Esophagus (tissue), 2 donors: ENCODE data around the gene ACACA. TPM values are rescaled to one million over a fixed set of nuclear protein-coding genes. Genes with fewer than 3 reads are reported as not detected.
"Not testable (repeated sequence)": the region's sequence is repeated elsewhere in the genome, so short reads cannot be mapped to it uniquely, and the experiment has no call there.

Source experiments
- H3K27ac ChIP-seq, 2 donors: one replicate each; pipeline ENCODE4 v1.5.1; 2013; ENCODE audit warnings: low read depth in 2 of 2, mild to moderate bottlenecking in 2 of 2, inconsistent platforms in 1 of 2, low read length in 1 of 2, moderate library complexity in 1 of 2
- H3K27me3 ChIP-seq, 2 donors: one replicate each; pipeline ENCODE4 v1.6.1; 2013; ENCODE audit warnings: low read length in 2 of 2, control low read depth in 1 of 2, mild to moderate bottlenecking in 1 of 2; ENCODE audit not compliant: insufficient read depth in 2 of 2, control insufficient read depth in 1 of 2
- H3K36me3 ChIP-seq, 2 donors: one replicate each; pipeline ENCODE4 v1.6.1; 2013; ENCODE audit warnings: low read length in 1 of 2; ENCODE audit not compliant: control insufficient read depth in 2 of 2, insufficient read depth in 2 of 2
- H3K4me1 ChIP-seq, 2 donors: one replicate each; pipeline ENCODE4 v1.6.1; 2013; ENCODE audit warnings: low read length in 1 of 2; ENCODE audit not compliant: control insufficient read depth in 2 of 2, insufficient read depth in 2 of 2
- H3K4me3 ChIP-seq, 2 donors: one replicate each; pipeline ENCODE4 v1.5.1; 2013; ENCODE audit warnings: low read length in 2 of 2, mild to moderate bottlenecking in 2 of 2, low read depth in 1 of 2, moderate library complexity in 1 of 2
- H3K9me3 ChIP-seq, 2 donors: one replicate each; pipeline ENCODE4 v1.6.1; 2013; ENCODE audit warnings: mild to moderate bottlenecking in 2 of 2, low read depth in 1 of 2, low read length in 1 of 2, moderate library complexity in 1 of 2; ENCODE audit not compliant: control insufficient read depth in 2 of 2, insufficient read depth in 1 of 2
- WGBS, 2 donors: extraction: QIAGEN DNeasy Blood & Tissue Kit; methylation state at CpG; one replicate each; pipeline ENCODE4 v1.1.7; 2013; 5-methylcytosine and 5-hydroxymethylcytosine counted together
- polyA plus RNA-seq, 2 donors: library from polyadenylated mRNA; stranded (reverse); fragments of 200-250 nt; gene quantifications; one replicate each; pipeline ENCODE4 v1.2.3, GENCODE V29; 2013
- donor health status: healthy with polysubstance abuse.
- donor health status: Bipolar disorder and iron deficiency.

The ACACA gene
- polyA plus RNA-seq, 2 donors, result 20.0 to 25.4 TPM

DNA sequence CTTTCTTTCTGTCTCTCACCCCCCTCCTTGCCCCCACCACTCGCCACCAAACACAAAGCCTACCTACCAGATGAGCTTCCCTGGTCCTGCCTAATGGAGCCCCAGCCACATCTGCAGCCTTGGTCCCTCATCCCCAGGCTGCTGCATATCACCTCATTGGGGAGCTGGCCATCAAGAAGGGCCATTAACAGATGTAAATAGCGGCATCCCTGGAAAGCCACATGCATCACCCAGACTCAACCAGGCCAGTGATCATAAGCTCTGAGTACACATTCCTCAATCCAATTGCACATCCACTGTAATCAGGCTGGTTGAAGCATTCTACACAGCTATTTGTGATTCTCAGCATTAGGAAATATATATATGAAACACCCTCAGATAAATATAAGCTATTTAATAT is 242.6 kb downstream of the ACACA start:
- 95 to 97% methylated on average over 2 of the region's 2 CpGs for WGBS, 2 donors
- no peaks in the 10 kb centered on the region for H3K27me3 ChIP-seq
- H3K4me3 ChIP-seq, result no peak overlapping the region
- H3K27ac ChIP-seq, result no peak overlapping the region
- peaks cover 0 to 2% of the 10 kb centered on the region in 2 donors for H3K4me1 ChIP-seq
- no peaks in the 10 kb centered on the region for H3K9me3 ChIP-seq
- peaks cover 0 to 2% of the 10 kb centered on the region in 2 donors for H3K36me3 ChIP-seq

DNA sequence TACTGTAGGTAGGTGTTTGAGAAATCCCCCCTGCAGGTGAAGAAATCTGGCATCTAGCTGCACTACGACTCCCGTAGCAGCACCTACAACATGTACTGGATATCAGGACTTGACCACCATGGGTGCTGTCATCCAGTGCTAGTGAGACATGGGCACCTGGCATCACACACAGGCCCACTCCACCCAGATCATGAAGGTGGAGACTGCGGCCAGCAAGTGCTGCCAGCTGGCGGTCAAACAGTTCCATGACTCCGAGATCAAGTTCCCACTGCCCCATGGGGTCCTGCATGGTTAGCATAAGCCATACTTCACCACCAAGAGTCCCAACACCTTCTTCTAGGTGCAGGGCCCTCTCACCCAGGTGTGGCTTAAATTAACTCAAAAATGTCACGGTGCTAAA is 243.8 kb downstream of the ACACA start:
- 96% methylated on average over 6 of the region's 6 CpGs for WGBS, 2 donors
- Histone ChIP-seq H3K9me3 (no peaks in the 10 kb centered on the region), H3K27me3 (no peaks in the 10 kb centered on the region), H3K4me3 (no peak overlapping the region), H3K27ac (no peak overlapping the region), H3K36me3 (peaks cover 0 to 2% of the 10 kb centered on the region in 2 donors), H3K4me1 (peaks cover 0 to 2% of the 10 kb centered on the region in 2 donors)

DNA sequence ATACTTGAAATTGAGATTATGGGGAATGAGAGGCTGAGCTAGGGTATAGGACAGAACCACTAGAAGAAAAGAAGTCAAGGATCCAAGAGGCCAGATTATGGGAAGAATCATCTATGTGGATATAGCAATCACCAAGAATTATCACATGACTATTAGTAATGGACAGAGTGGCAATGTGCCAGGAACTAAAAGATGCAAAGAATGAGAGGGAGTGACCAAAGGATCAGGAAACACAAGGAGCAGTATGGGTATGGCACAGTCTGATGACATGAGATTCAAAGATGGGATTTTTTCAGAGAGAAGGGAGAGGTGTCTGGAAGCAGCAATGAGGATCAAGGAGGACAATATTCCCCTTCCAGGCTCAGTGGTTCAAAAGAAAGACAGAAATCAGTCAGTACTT is 245.7 kb downstream of the ACACA start:
- Histone ChIP-seq H3K27me3 (no peaks in the 10 kb centered on the region), H3K4me3 (no peak overlapping the region), H3K27ac (no peak overlapping the region), H3K36me3 (peaks cover 0 to 2% of the 10 kb centered on the region in 2 donors), H3K4me1 (peaks cover 0 to 2% of the 10 kb centered on the region in 2 donors), H3K9me3 (no peaks in the 10 kb centered on the region)

DNA sequence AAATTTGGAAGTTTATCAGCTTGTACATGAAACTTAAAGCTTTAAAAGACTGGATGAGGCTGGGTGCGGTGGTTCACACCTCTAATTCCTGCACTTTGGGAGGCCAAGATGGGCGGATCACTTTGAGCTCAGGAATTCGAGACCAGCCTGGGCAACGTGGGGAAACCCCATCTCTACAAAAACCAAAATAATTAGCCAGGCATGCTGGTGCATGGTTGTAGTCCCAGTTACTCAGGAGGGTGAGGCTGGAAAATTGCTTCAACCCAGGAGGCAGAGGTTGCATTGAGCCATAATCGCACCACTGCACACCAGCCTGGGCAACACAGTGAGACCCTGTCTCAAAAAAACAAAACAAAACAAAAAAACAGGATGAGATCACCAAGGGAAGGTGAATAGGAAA is 248.3 kb downstream of the ACACA start:
- peak overlapping the region; percentile 2 to 51 for H3K27ac ChIP-seq
- 55 to 75% methylated on average over 5 of the region's 5 CpGs for WGBS, 2 donors

DNA sequence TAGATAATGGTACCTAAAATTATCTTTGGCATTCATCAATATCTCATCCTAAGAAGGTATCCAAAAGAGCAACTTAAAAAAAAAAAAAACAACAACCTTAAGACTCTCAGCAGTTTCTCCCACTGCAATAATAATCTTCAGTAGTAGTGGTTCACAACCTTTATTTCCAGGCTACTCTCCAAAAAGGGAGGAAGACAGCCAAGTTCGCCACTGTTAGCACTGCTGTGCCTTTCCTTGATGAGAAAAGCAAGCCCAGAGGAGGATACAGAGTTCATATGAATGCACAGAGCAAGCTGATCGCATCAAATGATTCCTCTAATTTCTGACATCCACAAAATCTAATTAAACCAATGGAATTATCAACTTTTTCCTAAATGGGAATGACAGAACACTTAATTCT is 258.5 kb downstream of the ACACA start:
- WGBS, 2 donors, result 56 to 71% methylated on average over 2 of the region's 2 CpGs

More for the DNA sequence above, 248.3 kb downstream of the ACACA start:
- Histone ChIP-seq H3K9me3 (no peaks in the 10 kb centered on the region), H3K36me3 (peaks cover 0 to 2% of the 10 kb centered on the region in 2 donors), H3K4me3 (no peak overlapping the region), H3K4me1 (no peaks in the 10 kb centered on the region), H3K27me3 (no peaks in the 10 kb centered on the region)

DNA sequence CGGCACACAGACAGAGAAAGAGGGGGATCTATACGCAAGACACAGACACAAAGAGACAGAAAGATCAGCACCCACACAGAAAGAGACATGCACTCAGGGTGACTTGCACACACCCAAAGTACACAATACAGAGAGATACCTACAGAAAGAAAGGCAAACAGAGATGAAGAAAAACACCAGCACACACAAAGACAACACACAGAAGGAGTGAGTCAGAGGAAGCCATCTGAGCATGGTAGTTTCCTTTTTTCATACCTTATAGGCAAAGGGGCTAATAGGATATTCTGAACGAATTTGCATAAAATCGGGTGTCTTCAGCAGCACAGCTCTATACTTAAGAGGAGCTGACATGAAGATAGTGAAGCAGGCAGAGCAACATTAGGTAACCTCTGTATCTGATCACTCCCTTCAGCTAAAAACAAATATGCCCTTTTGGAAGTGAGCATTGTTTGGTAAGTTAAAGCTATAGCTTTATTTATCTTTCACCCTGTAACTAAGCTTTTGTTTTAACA is 259.3 kb downstream of the ACACA start:
- Histone ChIP-seq H3K9me3 (no peaks in the 10 kb centered on the region), H3K27me3 (no peaks in the 10 kb centered on the region), H3K27ac (peak overlapping the region; percentile 34 to 43), H3K4me3 (no peak overlapping the region), H3K4me1 (peaks cover 0 to 2% of the 10 kb centered on the region in 2 donors), H3K36me3 (peaks cover 2 to 4% of the 10 kb centered on the region in 2 donors)
- WGBS, 2 donors, result 39 to 54% methylated on average over 4 of the region's 4 CpGs

More for the DNA sequence above, 258.5 kb downstream of the ACACA start:
- Histone ChIP-seq H3K27me3 (no peaks in the 10 kb centered on the region), H3K36me3 (peaks cover 2 to 4% of the 10 kb centered on the region in 2 donors), H3K4me1 (peaks cover 0 to 2% of the 10 kb centered on the region in 2 donors), H3K27ac (no peak overlapping the region), H3K9me3 (no peaks in the 10 kb centered on the region), H3K4me3 (no peak overlapping the region)

DNA sequence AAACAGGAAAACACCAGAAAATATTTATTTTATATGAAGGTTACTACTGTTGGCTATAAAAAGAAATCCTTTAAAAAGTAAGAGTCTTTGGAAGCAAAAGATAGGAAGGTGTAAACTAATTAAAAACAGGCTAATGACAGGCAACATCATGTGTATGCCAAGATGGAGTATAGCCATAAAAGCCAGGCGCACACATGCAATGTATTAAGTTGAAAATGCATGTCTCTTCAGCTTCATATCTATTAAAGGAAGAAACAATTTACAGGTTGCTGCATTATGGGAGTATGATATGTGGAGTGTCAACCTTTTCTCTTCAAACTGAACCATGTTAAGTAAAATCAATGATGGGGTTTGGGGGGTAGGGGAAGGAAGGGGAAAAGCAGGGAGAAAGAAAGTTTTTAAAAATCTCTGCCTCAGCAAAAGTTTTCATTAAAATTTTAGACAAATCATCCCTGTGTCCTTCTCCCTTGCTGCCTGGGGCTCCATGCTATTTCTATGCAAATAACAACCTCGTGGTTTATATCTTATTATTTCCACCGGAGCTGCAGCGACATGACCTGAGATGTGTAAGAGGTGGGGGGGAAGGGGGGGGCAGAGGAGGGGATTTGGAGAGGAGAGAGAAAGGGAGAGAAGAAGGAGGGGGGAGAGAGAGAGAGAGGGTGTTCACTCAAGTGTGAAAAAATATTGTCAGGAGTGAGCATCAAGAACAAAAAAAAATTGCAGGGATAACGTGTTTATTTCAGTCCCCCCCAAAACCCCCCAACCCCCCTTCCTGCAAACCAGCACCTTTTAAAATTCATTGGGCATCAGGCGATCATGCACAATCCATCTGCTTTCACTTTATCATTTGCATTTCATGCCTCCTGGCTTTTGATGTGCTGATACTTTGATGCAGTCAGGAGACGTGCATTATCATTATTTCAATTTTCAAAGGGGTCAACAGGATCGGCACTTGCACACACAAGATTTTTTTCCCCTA is 260.3 kb downstream of the ACACA start:
- Histone ChIP-seq H3K4me1 (peaks cover 0 to 2% of the 10 kb centered on the region in 2 donors), H3K27ac (no peak overlapping the region), H3K27me3 (no peaks in the 10 kb centered on the region), H3K9me3 (no peaks in the 10 kb centered on the region), H3K36me3 (peaks cover 2 to 4% of the 10 kb centered on the region in 2 donors), H3K4me3 (no peak overlapping the region)
- 54 to 66% methylated on average over 8 of the region's 8 CpGs for WGBS, 2 donors

DNA sequence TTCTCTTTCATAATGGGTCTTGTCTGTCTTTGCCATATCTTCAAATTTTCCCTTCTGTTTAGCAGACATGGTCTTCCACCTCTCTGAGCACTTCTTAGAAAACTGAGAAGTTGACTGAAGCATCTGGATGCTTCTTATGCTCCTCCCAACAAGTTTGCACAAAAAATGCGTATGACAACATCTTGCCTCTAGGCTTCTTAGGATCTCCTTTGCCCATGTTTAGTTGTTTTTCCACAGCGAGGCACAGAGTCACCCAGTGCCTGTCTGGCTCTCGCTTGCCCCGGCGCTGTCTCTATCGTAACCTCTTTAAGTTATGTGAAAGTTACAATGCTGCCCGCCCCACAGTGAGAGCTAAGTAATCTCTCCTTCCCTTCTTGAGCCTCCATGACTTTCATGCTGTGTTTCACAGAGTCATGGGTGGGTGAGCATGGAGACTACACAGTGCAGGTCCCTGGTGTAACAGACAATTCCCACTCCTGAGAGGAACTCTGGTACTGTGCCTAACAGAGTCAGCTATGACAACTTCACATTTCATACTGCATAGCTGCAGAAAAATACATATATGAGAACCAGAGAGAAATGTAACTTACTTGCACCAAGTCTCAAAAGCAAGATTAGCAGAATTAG is 262.4 kb downstream of the ACACA start:
- H3K4me1 ChIP-seq, result peaks cover 0 to 2% of the 10 kb centered on the region in 2 donors
- 93 to 94% methylated on average over 7 of the region's 7 CpGs for WGBS, 2 donors
- no peak overlapping the region for H3K4me3 ChIP-seq
- H3K27me3 ChIP-seq, result no peaks in the 10 kb centered on the region
- no peaks in the 10 kb centered on the region for H3K9me3 ChIP-seq
- H3K27ac ChIP-seq, result no peak overlapping the region
- peaks cover 4 to 11% of the 10 kb centered on the region in 2 donors for H3K36me3 ChIP-seq

DNA sequence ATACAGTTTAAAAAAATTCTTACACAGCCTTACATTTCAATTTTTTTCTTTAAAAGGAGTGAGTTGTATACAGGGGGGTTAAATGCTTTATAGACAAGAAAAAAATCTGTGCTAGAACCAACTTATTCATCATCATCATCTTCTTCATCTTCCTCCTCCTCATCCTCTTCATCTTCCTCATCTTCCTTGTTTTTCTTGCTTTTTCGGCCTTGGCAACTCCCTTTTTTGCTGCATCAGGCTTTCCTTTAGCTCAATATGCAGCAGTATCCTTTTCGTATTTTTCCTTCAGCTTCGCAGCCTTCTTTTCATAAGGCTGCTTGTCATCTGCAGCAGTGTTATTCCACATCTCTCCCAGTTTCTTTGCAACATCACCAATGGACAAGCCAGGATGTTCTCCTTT is 263.1 kb downstream of the ACACA start:
- WGBS, 2 donors, result 95 to 97% methylated on average over 3 of the region's 3 CpGs
- not testable (repeated sequence) for H3K4me1 ChIP-seq, H3K9me3 ChIP-seq, H3K27ac ChIP-seq, H3K4me3 ChIP-seq, H3K27me3 ChIP-seq
- peaks cover 4 to 11% of the 10 kb centered on the region in 2 donors for H3K36me3 ChIP-seq
